Loucy (cell line): ENCODE results near the gene RNF181.

Experiments used
- CTCF ChIP-seq: fragments of 200-600 bp; sonication (generic); conservative IDR thresholded peaks from 2 replicates; pipeline ENCODE4 v1.5.1; 2014; ENCODE audit warnings: mild to moderate bottlenecking, antibody characterized with exemption, low read length
- EZH2phosphoT487 ChIP-seq: fragments of 200-600 bp; IDR thresholded peaks from 2 replicates; pipeline ENCODE4 v1.6.1; 2018; ENCODE audit warnings: antibody characterized with exemption, mild to moderate bottlenecking, moderate library complexity, borderline replicate concordance

- TF ChIP-seq CTCF (no peak), EZH2phosphoT487 (no peak)
These were observed 42.4 kb upstream of the RNF181 start for GRCh38 chr2:85553184-85553583.
